SK-N-SH (cell line): ENCODE results near the gene CNTNAP2. TPM values are rescaled to one million over a fixed set of nuclear protein-coding genes. Genes with fewer than 3 reads are reported as not detected.

Experiments
- CTCF ChIA-PET: fragments of 300-600, 350-600 bp; formaldehyde crosslinking; extraction: SDS; loops from one replicate; lab custom pipeline; 2021; lab: Yijun Ruan, JAX
- POLR2A ChIA-PET: fragments of 350-600 bp; sonication (Branson Sonifier 250); formaldehyde crosslinking; extraction: SDS; loops from one replicate; lab custom pipeline; 2020; ENCODE audit warnings: antibody characterized with exemption, inconsistent platforms; lab: Yijun Ruan, JAX
- DNase-seq: peaks from one replicate; pipeline ENCODE4 v3.0.0; 2012
- H2AFZ ChIP-seq: fragments of 200-600 bp; sonication (generic); 2 replicates; pipeline ENCODE4 v1.8.1; 2016; ENCODE audit warnings: antibody characterized with exemption, mild to moderate bottlenecking, low read depth
- H3F3A ChIP-seq: fragments of 200-600 bp; sonication (generic); replicated peaks from 2 replicates; pipeline ENCODE3; 2016; ENCODE audit warnings: antibody characterized with exemption, mild to moderate bottlenecking; ENCODE audit not compliant: insufficient read depth
- H3K27ac ChIP-seq, 2 experiments: fragments of 200-500 bp in 1 of 2; fragments of 200-600 bp in 1 of 2; sonication (Bioruptor generic) in 1 of 2; sonication (generic), shearing (Covaris generic) in 1 of 2; 2 replicates each; pipeline versions ENCODE4 v1.5.1 to v1.6.1; 2014 to 2016; ENCODE audit warnings: low read depth in 2 of 2, inconsistent platforms in 1 of 2, low read length in 1 of 2, mild to moderate bottlenecking in 1 of 2, mixed read lengths in 1 of 2
- H3K27me3 ChIP-seq: fragments of 200-600 bp; sonication (generic), shearing (Covaris generic); 2 replicates; pipeline ENCODE4 v1.6.1; 2016; ENCODE audit warnings: mixed run types; ENCODE audit not compliant: insufficient read depth
- H3K36me3 ChIP-seq, 2 experiments: fragments of 200-500 bp in 1 of 2; fragments of 200-600 bp in 1 of 2; sonication (Bioruptor generic) in 1 of 2; sonication (generic) in 1 of 2; replicated peaks in 1 of 2; 2 replicates each; pipeline versions ENCODE3 to v1.5.1; 2014 to 2016; ENCODE audit warnings: low read length in 1 of 2, mild to moderate bottlenecking in 1 of 2; ENCODE audit not compliant: insufficient read depth in 2 of 2, control insufficient read depth in 1 of 2
- H3K4me1 ChIP-seq, 2 experiments: fragments of 200-500 bp in 1 of 2; fragments of 200-600 bp in 1 of 2; sonication (Bioruptor generic) in 1 of 2; sonication (generic), shearing (Covaris generic) in 1 of 2; 2 replicates each; pipeline versions ENCODE4 v1.5.1 to v1.6.1; 2014 to 2016; ENCODE audit warnings: low read depth in 1 of 2, low read length in 1 of 2, mixed run types in 1 of 2; ENCODE audit not compliant: insufficient read depth in 2 of 2, control insufficient read depth in 1 of 2
- H3K4me2 ChIP-seq: fragments of 200-600 bp; sonication (generic), shearing (Covaris generic); 2 replicates; pipeline ENCODE4 v1.6.1; 2017; ENCODE audit warnings: mixed run types
- H3K4me3 ChIP-seq, 2 experiments: fragments of 200-500 bp in 1 of 2; fragments of 200-600 bp in 1 of 2; sonication (Bioruptor generic) in 1 of 2; sonication (generic), shearing (Covaris generic) in 1 of 2; 2 replicates each; pipeline versions ENCODE4 v1.5.1 to v1.8.1; 2014 to 2016; ENCODE audit warnings: low read depth in 2 of 2, inconsistent platforms in 1 of 2, low read length in 1 of 2, mild to moderate bottlenecking in 1 of 2, mixed read lengths in 1 of 2, moderate library complexity in 1 of 2
- H3K79me2 ChIP-seq: fragments of 200-600 bp; sonication (generic); 2 replicates; pipeline ENCODE4 v1.8.1; 2017; ENCODE audit warnings: mild to moderate bottlenecking; ENCODE audit not compliant: insufficient read depth
- H3K9ac ChIP-seq: fragments of 200-600 bp; sonication (generic); 2 replicates; pipeline ENCODE4 v1.6.1; 2017; ENCODE audit warnings: mixed run types
- H3K9me2 ChIP-seq: fragments of 200-600 bp; sonication (generic); 2 replicates; pipeline ENCODE4 v1.6.1; 2017; ENCODE audit warnings: mixed run types
- H3K9me3 ChIP-seq: fragments of 200-600 bp; sonication (generic); 2 replicates; pipeline ENCODE4 v1.6.1; 2017; ENCODE audit warnings: mixed run types, mild to moderate bottlenecking, moderate library complexity
- H4K20me1 ChIP-seq: fragments of 200-600 bp; sonication (generic); 2 replicates; pipeline ENCODE4 v1.6.1; 2017; ENCODE audit warnings: mild to moderate bottlenecking, mixed run types; ENCODE audit not compliant: insufficient read depth
- CTCF ChIP-seq: fragments of 200-600 bp; sonication (generic); IDR thresholded peaks from 2 replicates; pipeline ENCODE4 v1.6.1; 2017; ENCODE audit warnings: antibody characterized with exemption, mild to moderate bottlenecking, moderate library complexity
- ELF1 ChIP-seq: IDR thresholded peaks from 2 replicates; pipeline ENCODE4 v1.4.0; 2012
- EZH2phosphoT487 ChIP-seq: fragments of 200-600 bp; sonication (generic); IDR thresholded peaks from 2 replicates; pipeline ENCODE4 v1.6.1; 2017; ENCODE audit warnings: low read depth, mixed run types, mild to moderate bottlenecking, antibody characterized with exemption, moderate library complexity, borderline replicate concordance
- FOSL2 ChIP-seq: IDR thresholded peaks from 2 replicates; pipeline ENCODE4 v1.4.0; 2012; ENCODE audit warnings: low read depth, mild to moderate bottlenecking, moderate library complexity, borderline replicate concordance
- GABPA ChIP-seq: IDR thresholded peaks from 2 replicates; pipeline ENCODE4 v1.4.0; 2012; ENCODE audit warnings: low read depth, mild to moderate bottlenecking
- JUND ChIP-seq: IDR thresholded peaks from 2 replicates; pipeline ENCODE4 v1.4.0; 2012
- MEF2A ChIP-seq: IDR thresholded peaks from 2 replicates; pipeline ENCODE4 v1.4.0; 2012; ENCODE audit warnings: low read depth, borderline replicate concordance
- PBX3 ChIP-seq: IDR thresholded peaks from 2 replicates; pipeline ENCODE4; 2012
- POLR2AphosphoS5 ChIP-seq: IDR thresholded peaks from 2 replicates; pipeline ENCODE4 v1.6.1; 2012; ENCODE audit warnings: low read depth, low read length
- RCOR1 ChIP-seq: fragments of 150-350 bp; IDR thresholded peaks from 2 replicates; pipeline ENCODE4 v1.6.1; 2017; ENCODE audit warnings: antibody characterized with exemption, low read length
- SIN3A ChIP-seq: IDR thresholded peaks from 2 replicates; pipeline ENCODE4 v1.6.1; 2012; ENCODE audit warnings: low read depth, mild to moderate bottlenecking, low read length, moderate library complexity, borderline replicate concordance
- SMC3 ChIP-seq: IDR thresholded peaks from 2 replicates; pipeline ENCODE4 v1.6.1; 2012; ENCODE audit warnings: low read depth, low read length, improper control_type of control experiment
- TAF1 ChIP-seq: IDR thresholded peaks from 2 replicates; pipeline ENCODE4 v1.6.1; 2012; ENCODE audit warnings: low read depth, mild to moderate bottlenecking, low read length, moderate library complexity, borderline replicate concordance
- TEAD4 ChIP-seq: IDR thresholded peaks from 2 replicates; pipeline ENCODE4 v1.4.0; 2012; ENCODE audit warnings: mild to moderate bottlenecking, borderline replicate concordance; ENCODE audit not compliant: insufficient read depth
- USF2 ChIP-seq: fragments of 150-350 bp; IDR thresholded peaks from 2 replicates; pipeline ENCODE4 v1.6.1; 2017; ENCODE audit warnings: antibody characterized with exemption, low read length, low read depth, borderline replicate concordance
- YY1 ChIP-seq: IDR thresholded peaks from 2 replicates; pipeline ENCODE4 v1.4.0; 2012; ENCODE audit warnings: low read depth, mild to moderate bottlenecking
- ZBTB33 ChIP-seq: IDR thresholded peaks from 2 replicates; pipeline ENCODE4 v1.4.0; 2012; ENCODE audit warnings: low read depth, borderline replicate concordance
- WGBS: methylation state at CpG from one replicate; pipeline ENCODE4 v1.1.6; 2017; ENCODE audit warnings: low lambda C conversion rate; 5-methylcytosine and 5-hydroxymethylcytosine counted together
- polyA plus RNA-seq, 3 experiments: library from polyadenylated mRNA; depleted of rRNA; stranded (reverse); fragments of >200 nt; gene quantifications; 2 replicates each; pipeline ENCODE4 v1.2.3, GENCODE V29; 2012

The CNTNAP2 gene
- polyA plus RNA-seq, 1 of the 3 experiments (the other 2 are of a cell fraction): 3.4 TPM

- TF ChIP-seq TEAD4: no peak
- no peak for TF ChIP-seq EZH2phosphoT487
- TF ChIP-seq SMC3: no peak
- TF ChIP-seq RCOR1: no peak
- TF ChIP-seq ZBTB33: no peak
- TF ChIP-seq YY1: no peak
- TF ChIP-seq ELF1: no peak
- TF ChIP-seq PBX3: no peak
- TF ChIP-seq CTCF: no peak
- no peak for TF ChIP-seq MEF2A
- no peak for TF ChIP-seq USF2
- TF ChIP-seq SIN3A: no peak
- no peak for TF ChIP-seq POLR2AphosphoS5
- no peak for TF ChIP-seq FOSL2
- no peak for TF ChIP-seq TAF1
- TF ChIP-seq GABPA: no peak
- TF ChIP-seq JUND: no peak
Measured at GRCh38 chr7:148192491-148192890, 2075.9 kb downstream of the CNTNAP2 start.

More at GRCh38 chr7:148192491-148192890, 2075.9 kb downstream of the CNTNAP2 start:
- Histone ChIP-seq H3F3A (no peaks in the 10 kb centered on the region), H3K79me2 (no peaks in the 10 kb centered on the region), H2AFZ (no peak overlapping the region), H3K9me2 (no peaks in the 10 kb centered on the region), H4K20me1 (no peaks in the 10 kb centered on the region), H3K9me3 (no peaks in the 10 kb centered on the region), H3K4me3 (no peak overlapping the region), H3K4me1 (no peaks in the 10 kb centered on the region), H3K27me3 (no peaks in the 10 kb centered on the region), H3K9ac (no peak overlapping the region), H3K4me2 (no peak overlapping the region), H3K36me3 (no peaks in the 10 kb centered on the region), H3K27ac (no peak overlapping the region)
- POLR2A ChIA-PET: no interaction called here
- CTCF ChIA-PET: interaction anchor here (1.0 kb wide), 1 partner anchor 21 kb away, joined by 3 read pairs; no protein-coding TSS in a partner anchor
- DNase-seq: no peak
- 38% methylated on average over 5 of the region's 5 CpGs for WGBS
